Measurements from ENCODE around the gene FAM219A. TPM values are rescaled to one million over a fixed set of nuclear protein-coding genes. Genes with fewer than 3 reads are reported as not detected.
"Not testable (repeated sequence)": the region's sequence is repeated elsewhere in the genome, so short reads cannot be mapped to it uniquely, and the experiment has no call there.

The FAM219A gene
- total RNA-seq, 4 donors from 2014 or later: 12.6 to 19.2 (median 17.0) TPM

- Histone ChIP-seq H3K4me3 (no peak overlapping the region), H3K27me3 (no peaks in the 10 kb centered on the region), H3K9me3 (no peaks in the 10 kb centered on the region), H3K36me3 (peaks cover 0 to 19% (median 10%) of the 10 kb centered on the region in 4 donors), H3K4me1 (peaks cover 13 to 27% (median 20%) of the 10 kb centered on the region in 4 donors), H3K27ac (replicated peaks in 1 of 4) (no peak overlapping the region)
- TF ChIP-seq EP300 (IDR thresholded peaks at IDR 0.05) (no peak), CTCF (IDR thresholded peaks at IDR 0.05) (no peak), POLR2AphosphoS5 (IDR thresholded peaks at IDR 0.05) (no peak), POLR2A (IDR thresholded peaks at IDR 0.05; ENCODE audit: low read depth) (no peak)
- no peak for DNase-seq (ENCODE audit: extremely low spot score)
- intact Hi-C loops (cut with DNase I): no loop called here
These were observed 18.4 kb downstream of the FAM219A start for GRCh38 chr9:34440017-34440416.

- WGBS: 95% methylated on average over 3 of the region's 4 CpGs
- not testable (repeated sequence) for H3K27me3 ChIP-seq; H3K9me3 ChIP-seq; H3K27ac ChIP-seq (replicated peaks in 1 of 4); DNase-seq (ENCODE audit: extremely low spot score); H3K4me3 ChIP-seq
- intact Hi-C loops (cut with DNase I): loop anchor here (10.0 kb wide), 1 partner anchor 156 kb away; no protein-coding TSS in a partner anchor
- H3K4me1 ChIP-seq: peaks cover 13 to 18% (median 16%) of the 10 kb centered on the region in 4 donors
- H3K36me3 ChIP-seq: peaks cover 0 to 19% (median 10%) of the 10 kb centered on the region in 4 donors
These were observed 19.9 kb downstream of the FAM219A start for GRCh38 chr9:34438465-34438864.

GRCh38 chr9:34437926-34438307 lies 20.5 kb downstream of the FAM219A start:
- WGBS: 85% methylated on average over 10 of the region's 28 CpGs
- not testable (repeated sequence) for H3K9me3 ChIP-seq; H3K27ac ChIP-seq (replicated peaks in 1 of 4); H3K4me3 ChIP-seq; DNase-seq (ENCODE audit: extremely low spot score); H3K27me3 ChIP-seq
- intact Hi-C loops (cut with DNase I): loop anchor here (1.0 to 10.0 kb wide), 2 partner anchors 62 to 157 kb away; no protein-coding TSS in a partner anchor
- Histone ChIP-seq H3K36me3 (peaks cover 0 to 19% (median 10%) of the 10 kb centered on the region in 4 donors), H3K4me1 (peaks cover 13 to 18% (median 16%) of the 10 kb centered on the region in 4 donors)

GRCh38 chr9:34437006-34437925 lies 21.1 kb downstream of the FAM219A start:
- DNase-seq (ENCODE audit: extremely low spot score): no peak

GRCh38 chr9:34431667-34432066 lies 26.7 kb downstream of the FAM219A start:
- Histone ChIP-seq H3K9me3 (no peaks in the 10 kb centered on the region), H3K27me3 (no peaks in the 10 kb centered on the region), H3K4me1 (peaks cover 13 to 33% (median 23%) of the 10 kb centered on the region in 4 donors), H3K27ac (replicated peaks in 1 of 4) (no peak overlapping the region), H3K4me3 (no peak overlapping the region), H3K36me3 (peaks cover 0 to 4% (median 0%) of the 10 kb centered on the region in 4 donors)
- intact Hi-C loops (cut with DNase I): loop anchor here (10.0 kb wide), 1 partner anchor 163 kb away; no protein-coding TSS in a partner anchor
- no peak for TF ChIP-seq CTCF (IDR thresholded peaks at IDR 0.05)
- no peak for TF ChIP-seq EP300 (IDR thresholded peaks at IDR 0.05)
- TF ChIP-seq POLR2A (IDR thresholded peaks at IDR 0.05; ENCODE audit: low read depth): no peak
- no peak for TF ChIP-seq POLR2AphosphoS5 (IDR thresholded peaks at IDR 0.05)
- WGBS: 89% methylated on average over 2 of the region's 2 CpGs
- DNase-seq (ENCODE audit: extremely low spot score): no peak

More at GRCh38 chr9:34437006-34437925, 21.1 kb downstream of the FAM219A start:
- Histone ChIP-seq H3K27ac (replicated peaks in 1 of 4) (no peak overlapping the region), H3K36me3 (peaks cover 0 to 19% (median 10%) of the 10 kb centered on the region in 4 donors), H3K27me3 (no peaks in the 10 kb centered on the region), H3K9me3 (no peaks in the 10 kb centered on the region), H3K4me3 (no peak overlapping the region), H3K4me1 (peaks cover 13 to 17% (median 16%) of the 10 kb centered on the region in 4 donors)
- TF ChIP-seq EP300 (IDR thresholded peaks at IDR 0.05) (no peak), CTCF (IDR thresholded peaks at IDR 0.05) (peak; percentile 57 to 77 (median 69))
- 62% methylated on average over 8 of the region's 14 CpGs for WGBS
- intact Hi-C loops (cut with DNase I): loop anchor here (1.0 to 10.0 kb wide), 2 partner anchors 63 to 158 kb away; no protein-coding TSS in a partner anchor

Measured in esophagus muscularis mucosa (tissue), 4 donors.